HG03025 (cell line): Measurements from ENCODE around the gene NOL4L.
"Not testable (repeated sequence)": the region's sequence is repeated elsewhere in the genome, so short reads cannot be mapped to it uniquely, and the experiment has no call there.

Source experiments
- ATAC-seq: cut with Tn5 transposase; IDR thresholded peaks from one replicate; pipeline ENCODE4 v1.9.1; 2021; ENCODE audit warnings: mild to moderate bottlenecking, moderate library complexity; ENCODE audit not compliant: unreplicated experiment, low FRiP score

The NOL4L gene

DNA sequence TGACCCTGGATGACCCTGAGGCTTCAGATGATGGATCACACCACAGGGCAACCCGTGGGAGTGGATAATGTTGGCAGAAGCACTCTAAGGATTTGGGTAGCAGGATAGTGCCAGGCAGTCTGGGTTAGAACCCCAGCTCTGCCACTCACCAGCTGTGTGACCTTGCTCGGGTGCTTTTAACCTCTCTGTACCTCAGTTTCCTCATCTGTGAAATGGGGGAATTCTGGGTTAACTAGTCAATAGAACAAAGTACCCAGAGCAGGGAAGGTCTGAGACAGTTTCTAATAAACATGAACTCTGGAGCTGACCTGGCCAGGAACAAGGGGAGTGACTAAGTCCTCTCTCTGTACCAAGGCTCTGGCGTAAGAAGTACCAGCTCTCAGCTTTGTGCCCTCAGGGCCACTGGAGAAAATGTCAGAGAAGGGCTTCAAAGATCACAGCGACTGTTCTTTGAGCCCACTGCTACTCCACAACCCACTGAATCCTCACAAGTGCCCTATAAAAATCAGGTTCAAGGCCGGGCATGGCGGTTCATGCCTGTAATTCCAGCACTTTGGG lies 14.7 kb upstream of the NOL4L start:
- ATAC-seq: no peak

DNA sequence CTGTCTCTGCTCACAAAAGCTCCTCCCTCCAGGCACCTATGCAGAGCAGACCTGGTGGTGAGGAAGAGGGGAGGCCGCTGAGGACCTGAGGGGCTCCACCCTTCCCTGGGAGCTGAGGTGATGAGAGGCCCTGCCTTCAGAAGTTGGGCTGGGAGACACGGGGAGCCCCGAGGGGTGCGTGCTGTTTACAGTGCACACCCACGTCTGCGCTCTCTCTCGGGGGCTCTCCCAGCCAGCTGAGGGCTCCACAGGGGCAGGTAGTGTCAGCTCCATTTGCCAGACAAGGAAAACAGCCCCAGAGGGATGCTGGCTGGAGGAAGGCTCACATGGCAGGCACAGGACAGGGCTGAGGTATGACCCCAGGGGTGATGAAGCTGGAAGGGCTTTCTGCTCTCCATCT lies 13.5 kb upstream of the NOL4L start:
- ATAC-seq: no peak

DNA sequence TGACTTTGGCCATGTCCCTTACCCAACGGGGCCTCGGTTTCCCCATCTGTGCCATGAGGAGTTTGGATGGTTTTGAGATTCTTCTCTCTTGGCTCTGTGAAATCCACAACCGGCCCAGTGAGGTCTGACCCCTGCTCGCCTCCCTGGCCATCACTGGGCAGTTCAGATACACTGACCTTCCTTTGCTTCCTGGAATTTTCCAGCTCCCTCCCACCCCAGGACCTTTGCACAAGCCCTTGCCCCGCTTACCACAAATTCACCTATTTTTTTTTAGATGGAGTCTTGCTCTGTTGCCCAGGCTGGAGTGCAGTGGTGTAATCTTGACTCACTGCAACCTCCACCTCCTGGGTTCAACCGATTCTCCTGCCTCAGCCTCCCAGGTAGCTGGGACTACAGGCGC lies 12.6 kb upstream of the NOL4L start:
- ATAC-seq: no peak

DNA sequence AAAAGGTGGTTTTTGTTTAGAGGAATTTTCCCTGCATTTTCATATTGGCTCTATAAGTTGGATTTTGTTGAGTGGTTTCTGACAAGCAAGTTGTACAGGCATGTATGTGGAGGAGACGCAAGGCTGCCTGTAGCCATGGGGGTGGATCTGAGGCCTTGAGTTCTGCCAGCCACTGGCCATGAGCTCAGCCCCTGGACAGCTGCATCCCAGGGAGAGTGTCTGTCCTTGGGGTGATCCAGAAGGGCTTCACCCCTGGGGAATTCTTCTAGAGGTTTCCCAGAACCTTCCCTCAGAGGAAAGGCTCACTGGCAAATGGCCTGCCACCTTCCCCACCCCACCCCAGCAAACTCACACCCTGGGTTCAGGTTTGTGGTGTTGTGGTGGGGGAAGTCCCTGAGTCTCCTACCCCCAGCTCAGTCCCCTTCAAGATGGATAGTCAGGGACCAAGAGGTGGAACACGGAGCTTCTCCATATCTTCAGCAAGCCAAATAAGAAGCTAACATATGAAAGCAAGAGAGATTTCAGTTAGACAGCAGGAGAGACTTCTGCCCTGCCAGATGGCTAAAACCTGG lies 11.6 kb upstream of the NOL4L start:
- ATAC-seq: no peak

DNA sequence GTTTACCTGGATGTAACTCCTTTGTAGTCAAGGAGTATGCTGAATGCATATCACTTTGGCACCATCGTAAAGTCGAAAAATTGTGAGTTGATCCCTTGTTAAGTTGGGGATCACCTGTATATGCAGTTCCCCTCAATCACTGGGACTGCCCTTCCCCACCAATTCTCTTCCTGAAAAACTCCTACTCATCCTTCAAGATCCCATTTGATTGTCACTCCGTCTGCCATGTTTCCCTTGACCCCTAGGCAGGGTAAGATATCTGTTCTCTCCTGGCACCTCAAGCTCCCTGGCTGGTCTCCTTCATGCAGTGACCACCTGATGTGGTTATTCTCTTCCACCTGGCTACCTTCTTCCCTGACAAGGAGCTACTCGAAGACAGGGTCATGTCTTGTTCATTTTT lies 10.0 kb upstream of the NOL4L start:
- ATAC-seq: no peak

DNA sequence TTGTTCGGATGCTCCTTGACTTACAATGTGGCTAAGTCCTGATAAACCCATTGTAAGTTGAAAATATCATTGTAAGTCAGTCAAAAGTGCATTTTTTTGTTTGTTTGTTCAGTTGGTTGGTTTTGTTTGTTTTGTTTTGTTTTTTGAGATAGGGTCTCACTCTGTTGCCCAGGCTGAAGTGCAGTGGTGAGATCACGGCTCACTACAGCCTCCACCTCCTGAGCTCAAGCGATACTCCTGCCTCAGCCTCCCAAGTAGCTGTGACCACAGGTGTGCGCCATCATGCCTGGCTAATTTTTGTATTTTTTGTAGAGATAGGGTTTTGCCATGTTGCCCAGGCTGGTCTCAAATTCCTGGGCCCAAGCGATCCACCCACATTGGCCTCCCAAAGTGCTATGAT lies 9.5 kb upstream of the NOL4L start:
- ATAC-seq: not testable (repeated sequence)

DNA sequence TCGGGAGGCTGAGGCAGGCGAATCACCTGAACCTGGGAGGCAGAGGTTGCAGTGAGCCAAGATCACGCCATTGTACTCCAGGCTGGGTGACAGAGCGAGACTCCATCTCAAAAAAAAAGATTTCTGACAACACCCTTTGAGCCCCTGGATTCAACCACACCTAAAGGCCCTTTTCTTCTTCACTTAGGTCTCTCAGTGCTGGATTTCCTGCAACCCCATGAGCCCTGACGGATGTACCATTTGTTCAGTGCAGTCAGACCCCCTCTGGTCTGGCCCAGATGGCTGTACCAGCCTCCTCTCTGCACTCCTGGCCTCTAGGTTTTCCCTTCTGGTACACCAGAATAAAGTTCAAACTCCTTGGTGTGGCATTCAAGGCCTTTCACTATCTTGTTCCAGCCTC lies 9.1 kb upstream of the NOL4L start:
- ATAC-seq: no peak

DNA sequence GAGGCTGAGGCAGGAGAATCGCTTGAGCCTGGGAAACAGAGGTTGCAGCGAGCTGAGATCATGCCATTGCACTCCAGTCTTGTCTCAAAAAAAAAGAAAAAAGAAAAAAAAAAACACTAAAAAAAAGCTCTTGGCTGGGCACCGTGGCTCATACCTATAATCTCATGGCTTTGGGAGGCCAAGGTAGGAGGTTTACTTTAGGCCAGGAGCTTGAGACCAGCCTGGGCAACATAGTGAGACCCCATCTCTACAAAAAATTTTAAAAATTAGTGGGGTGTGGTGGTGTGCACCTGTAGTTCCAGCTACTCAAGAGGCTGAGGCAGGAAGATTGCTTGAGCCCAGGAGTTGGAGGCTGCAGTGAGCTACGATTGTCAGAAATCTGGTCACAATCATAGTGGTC lies 7.5 kb upstream of the NOL4L start:
- ATAC-seq: not testable (repeated sequence)

DNA sequence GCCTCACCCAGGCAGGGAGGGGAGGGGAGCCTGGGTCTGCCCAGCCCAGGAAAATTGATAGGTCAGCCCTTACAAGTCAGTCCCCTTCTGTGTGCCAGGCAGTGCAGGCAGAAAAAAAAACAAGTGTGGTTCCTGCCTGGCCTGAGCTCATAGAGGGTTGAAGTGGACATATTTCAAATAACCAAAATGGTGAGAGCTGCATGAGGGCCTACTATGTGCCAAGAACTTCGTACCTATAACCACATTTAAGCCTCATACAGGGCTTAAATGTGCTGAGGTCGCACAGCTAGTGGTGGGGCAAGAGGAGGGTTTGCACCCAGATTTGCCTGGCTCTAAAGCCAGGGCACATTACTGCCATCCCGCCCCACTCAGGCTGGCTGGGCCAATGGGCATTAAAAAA lies 6.9 kb upstream of the NOL4L start:
- ATAC-seq: no peak

DNA sequence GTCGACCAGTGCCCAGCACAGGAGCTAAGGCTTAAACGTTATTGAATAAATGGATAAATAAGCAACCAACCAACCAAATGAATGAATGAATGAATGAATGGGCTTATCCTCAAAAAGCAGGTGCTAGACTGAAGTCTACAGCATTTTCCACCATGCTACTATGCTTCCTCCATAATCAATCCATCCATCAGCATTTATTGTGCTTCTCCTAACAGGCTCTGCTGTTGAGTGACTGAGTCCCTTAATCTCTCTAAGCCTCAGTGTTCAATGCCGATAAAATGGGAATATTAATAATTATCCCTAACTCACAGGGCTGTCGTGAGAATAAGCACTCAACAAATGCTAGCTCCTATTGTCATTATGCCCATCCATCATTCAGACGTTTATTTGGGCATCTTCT lies 4.6 kb upstream of the NOL4L start:
- no peak for ATAC-seq

DNA sequence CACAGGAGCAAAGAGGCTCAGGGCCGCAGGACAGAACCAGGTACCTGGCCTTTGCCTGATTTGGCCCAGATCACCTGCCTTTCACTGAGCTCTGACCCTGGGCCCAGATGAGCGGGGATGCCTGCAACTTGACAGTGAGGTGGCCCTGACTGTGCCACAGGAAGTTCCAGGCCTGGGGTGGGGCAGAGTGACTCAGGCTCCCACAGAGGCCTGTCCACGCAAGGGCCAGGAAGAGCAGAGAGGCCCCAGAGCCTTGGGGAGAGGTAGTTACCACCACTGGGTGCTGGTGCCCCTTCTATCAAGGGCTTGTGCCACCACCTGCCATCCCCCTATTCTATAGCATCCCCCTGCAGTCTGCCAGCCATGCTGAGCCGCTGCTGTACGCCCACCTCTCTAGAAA lies 4.1 kb upstream of the NOL4L start:
- no peak for ATAC-seq

DNA sequence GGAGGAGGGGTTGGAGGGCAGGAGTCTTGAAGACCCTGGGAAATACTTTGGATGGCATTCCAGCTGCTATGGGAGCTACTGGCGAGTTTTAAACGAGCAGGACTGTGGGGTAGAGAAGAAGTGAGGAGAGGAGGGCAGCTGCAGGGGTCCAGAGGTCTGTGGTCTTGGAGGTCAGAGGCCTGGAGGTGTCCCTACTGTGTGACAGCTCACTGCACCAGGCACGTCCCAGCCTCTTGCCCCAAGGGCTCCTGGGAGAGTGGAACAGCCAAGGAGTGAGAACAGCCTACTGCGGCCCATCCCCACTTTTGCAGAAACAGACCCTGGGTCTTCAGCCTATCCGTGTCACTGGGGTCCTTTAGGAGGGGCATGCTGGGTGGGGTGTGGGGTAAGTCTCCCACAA lies 2.9 kb upstream of the NOL4L start:
- no peak for ATAC-seq

DNA sequence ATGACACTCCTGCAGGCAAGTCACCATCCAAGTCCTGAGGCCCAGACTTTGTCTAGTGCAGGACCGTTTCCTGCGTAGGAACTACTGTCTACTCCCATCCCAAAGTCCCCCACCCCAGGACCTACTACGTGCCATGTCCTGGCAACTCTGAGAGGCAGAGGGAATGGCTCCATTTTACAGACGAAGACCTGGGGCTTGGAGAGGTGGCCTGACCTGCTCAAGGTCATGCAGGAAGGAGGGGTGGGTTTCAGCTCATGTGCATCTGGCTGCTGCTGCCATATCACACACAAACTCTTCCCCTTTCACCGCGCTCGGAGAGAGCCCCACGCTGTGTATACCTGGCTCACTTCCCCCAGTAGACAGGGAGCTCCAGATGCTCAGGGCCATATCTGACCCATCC lies 1.2 kb upstream of the NOL4L start:
- ATAC-seq: no peak

DNA sequence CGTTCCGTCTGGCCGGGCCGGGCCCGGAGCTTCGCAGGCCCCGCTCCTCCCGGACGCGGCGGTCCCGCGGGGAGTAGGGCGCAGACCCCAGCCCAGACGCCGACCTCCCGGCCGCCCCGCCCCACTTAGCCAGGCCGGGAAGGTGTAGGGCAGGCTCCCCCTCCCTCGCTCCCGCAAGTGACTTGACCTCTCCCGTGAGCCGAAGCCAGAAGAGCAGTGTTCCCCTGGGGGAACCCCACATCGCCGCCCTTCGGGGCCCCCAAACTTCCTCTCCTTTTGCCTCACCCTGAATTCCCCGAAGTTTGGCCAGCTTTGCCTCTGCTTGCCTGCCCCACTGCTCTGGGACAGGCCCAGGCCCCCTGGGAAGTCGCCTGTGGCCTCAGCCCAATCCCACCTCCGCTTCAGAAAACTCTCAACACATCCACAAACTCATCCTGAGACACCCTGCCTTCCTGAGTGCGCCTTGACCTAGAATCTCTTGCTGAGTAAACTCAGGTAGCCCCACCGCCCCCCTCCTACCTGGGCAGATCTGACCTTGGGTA lies 524 bp upstream of the NOL4L start:
- no peak for ATAC-seq

DNA sequence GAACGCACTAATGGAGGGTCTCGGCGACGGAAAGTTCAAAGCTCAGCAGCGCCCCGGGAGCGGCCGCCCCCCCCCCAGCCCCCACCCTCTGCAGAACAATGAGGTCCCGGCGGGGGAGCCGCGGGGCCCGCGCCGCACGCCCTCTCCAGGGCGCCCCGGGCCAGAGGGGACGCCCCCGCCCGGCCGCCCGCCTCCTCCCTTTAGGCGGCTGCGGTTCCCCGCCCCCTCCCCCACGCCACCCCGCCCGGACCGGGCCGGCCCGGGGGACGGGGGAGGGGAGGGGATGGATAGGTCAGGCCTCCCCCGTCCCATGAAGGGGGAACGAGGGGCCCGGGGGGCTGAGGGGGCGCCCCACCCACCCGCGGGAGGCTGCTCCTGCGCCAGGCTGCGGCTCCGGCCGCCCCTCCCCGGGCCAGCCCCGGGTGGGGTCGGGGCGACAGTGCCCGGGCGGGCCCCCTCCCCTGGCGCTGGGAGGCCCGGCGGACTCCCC lies 1.5 kb downstream of the NOL4L start:
- no peak for ATAC-seq

DNA sequence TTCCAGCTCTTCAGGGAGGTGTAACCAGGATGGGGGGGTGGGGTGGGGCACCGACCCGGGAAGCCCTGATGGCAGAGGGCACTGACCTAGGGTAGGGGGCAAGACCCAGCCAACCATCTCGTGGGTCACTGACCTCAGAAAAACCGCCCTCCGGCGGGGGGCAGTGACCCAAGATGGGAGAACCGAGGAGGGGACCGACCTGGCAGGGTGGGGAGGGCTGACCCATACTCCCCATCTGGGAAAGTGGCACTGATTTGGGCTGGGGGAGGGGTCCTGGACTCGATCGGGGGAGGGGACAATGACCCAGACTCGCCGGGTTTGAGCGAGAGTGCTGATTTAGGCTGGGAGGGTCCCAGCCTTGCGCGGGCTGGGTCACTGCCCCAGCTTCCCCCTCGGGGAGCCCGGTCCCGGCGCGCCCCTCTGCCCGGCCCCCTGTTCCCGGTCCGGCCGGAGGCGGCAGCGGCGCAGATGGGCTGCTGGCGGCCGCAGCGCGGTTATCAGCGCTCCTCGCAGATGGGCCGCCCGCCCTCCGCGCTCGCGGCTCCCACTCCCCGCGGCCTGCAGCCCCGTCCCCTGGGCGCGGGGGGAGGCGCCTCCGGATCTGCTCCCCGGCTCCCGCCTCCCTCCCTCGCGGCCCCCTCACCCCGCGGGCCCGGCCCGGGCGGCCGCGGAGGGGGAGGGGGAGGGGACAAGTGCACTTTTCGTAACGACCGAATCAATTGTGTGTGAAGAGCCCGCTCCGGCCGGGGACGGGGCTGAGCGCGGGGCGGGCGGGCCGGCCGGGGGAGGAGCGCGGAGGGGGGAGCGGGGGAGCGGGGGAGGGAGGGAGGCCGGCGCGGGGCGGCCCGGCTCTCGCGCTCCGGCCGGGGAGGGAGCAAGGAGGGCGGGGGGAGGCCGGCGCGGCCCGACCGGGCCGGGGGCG lies 2.2 kb downstream of the NOL4L start:
- no peak for ATAC-seq

DNA sequence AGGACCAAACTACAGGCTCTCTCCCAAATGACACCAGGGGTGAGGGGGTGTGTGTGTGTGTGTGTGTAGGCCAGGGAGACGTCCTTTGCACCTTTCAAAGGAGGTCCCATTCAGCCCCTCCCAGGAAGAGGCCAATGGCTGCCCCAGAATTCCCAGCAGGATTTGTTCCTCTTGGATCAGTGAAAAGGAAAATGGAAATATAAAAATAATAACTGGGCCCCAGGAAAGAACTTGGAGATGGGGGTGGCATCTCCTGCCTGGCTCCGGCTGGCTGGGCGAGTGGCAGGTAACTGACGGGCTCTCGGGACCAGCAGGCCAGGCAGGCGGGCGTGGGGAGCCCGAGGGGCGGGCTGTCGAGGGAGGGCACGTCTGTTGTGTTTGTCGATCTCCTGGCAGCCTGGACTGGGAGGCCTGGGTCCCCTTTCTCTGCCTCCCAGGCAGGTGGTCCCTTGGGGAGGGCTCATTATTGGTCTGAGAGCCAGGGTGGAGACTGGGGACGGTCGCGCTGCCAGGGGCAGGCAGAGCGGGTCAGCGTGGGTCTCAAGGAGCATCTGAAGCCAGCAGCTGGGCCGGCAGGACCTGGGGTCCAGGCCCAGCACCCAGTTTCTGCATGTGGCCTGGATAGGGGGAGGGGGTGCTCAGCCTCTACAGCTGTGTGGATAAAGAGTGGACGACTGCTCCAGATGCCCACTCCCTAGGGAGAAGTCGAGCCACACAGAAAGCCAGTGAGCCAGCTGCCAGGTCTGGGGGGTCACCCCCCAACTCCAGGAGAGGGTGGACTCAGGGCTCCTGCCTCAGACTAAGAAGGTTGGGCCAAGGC lies 3.1 kb downstream of the NOL4L start:
- no peak for ATAC-seq

DNA sequence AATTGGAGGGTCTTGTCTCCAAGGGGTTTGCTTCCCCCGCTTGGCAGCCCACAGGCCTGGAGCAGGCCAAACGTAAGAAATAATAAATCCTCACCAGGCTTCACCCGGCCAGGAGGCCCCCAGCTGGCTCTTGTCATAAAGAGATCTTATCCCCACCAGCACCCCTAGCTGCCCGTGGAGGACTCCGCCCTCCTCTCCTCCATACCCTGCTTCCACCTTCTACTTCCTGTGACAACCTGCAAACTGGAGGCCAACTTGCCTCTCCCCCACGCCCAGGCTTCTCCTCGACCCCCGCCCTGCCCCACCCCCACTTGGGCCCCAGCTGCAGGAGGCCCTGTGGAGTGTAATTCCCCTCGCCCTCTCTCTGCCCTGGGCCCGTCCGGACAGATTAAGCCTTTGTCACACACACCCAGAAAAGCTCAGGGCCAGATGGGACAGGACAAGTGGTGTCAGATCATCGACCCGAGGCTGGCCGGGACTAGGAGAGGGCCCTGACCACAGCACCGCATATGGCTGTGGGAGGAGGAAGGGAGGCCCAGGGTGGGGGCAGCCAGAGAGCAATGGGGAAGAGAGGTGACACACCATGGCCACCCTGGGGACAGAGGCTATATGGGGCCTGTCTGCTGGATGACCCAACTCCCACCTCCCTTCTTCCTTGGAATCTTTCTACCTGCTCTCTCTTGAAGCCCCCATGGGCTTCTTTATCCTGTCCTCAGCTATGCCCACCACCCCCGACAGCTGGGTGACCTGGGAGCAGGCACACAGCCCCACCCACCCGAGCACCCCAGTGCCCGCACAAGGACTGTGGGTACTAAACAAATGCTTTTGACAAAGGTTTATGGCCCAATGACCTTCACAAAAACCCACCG lies 3.9 kb downstream of the NOL4L start:
- no peak for ATAC-seq

DNA sequence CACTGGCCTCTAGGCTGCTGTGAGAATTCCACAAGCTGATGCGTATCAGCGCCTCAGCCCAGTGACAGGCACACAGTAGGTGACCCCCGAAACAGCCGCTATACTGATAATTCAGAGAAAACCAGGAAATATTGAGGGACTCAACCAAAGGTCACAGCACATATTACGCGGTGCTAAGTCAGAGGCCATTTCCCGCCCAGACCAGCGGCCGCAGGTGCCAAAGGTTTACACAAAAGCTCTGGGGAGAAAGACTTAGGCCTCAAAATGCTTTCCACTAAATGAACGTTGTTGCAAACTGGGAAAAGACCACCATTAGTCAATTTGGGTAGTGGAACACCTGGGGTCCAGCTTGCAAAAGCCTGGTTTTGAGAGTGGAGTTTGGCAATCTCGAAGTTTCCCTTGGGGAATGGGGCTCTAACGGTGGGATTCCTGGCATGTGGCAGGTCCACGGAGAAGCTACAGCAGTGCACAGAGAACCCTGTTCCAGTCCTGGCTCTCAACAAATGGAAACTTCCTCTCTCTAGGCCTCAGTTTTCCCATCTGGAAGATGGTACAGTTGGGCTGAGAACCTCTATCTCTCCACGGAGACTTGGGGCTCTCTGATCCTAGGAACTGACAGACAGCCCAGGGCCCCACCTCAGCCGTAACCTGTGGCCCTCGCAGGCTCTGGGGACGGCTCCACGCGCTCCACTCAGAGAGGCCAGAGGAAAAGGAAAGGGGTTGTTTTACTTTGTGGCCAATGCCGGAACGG lies 4.7 kb downstream of the NOL4L start:
- ATAC-seq: no peak
